ENCODE data around the gene RELA.

The RELA gene

DNA sequence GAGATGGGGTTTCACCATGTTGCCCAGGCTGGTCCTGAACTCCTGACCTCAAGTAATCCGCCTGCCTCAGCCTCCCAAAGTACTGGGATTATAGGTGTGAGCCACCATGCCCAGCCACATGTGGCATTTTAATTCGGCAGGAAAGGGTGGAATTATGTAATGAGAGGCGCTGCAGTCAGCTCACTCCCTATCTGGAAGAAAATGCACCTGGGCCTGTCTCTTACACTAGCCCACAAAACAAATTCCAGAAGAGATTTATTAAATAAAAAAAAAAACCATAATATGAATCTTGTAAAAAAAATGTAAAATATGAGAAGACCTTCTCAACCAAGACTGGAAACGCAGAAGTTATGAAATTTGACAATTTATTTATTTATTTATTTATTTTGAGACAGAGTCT is 41.1 kb upstream of the RELA start:
- TF ChIP-seq GABPA (IDR thresholded peaks at IDR 0.05; ENCODE audit: low read depth) (no peak), REST (IDR thresholded peaks at IDR 0.05; ENCODE audit: insufficient replicate concordance, low read depth) (no peak), POLR2AphosphoS5 (IDR thresholded peaks at IDR 0.05; ENCODE audit: low read depth) (no peak), CTCF (IDR thresholded peaks at IDR 0.05; ENCODE audit: insufficient read depth, low read length) (no peak), SPI1 (IDR thresholded peaks at IDR 0.05; ENCODE audit: borderline replicate concordance, low read depth) (no peak)
- no peak overlapping the region for H3K27ac ChIP-seq (replicated peaks)
- H3K27me3 ChIP-seq (ENCODE audit: insufficient read depth, poor library complexity, severe bottlenecking): no peaks in the 10 kb centered on the region
- no peak for DNase-seq (ENCODE audit: low read depth in 1 of 2, low spot score in 1 of 2)
- no peak overlapping the region for H3K4me3 ChIP-seq (replicated peaks; ENCODE audit: insufficient read depth, low read length)

DNA sequence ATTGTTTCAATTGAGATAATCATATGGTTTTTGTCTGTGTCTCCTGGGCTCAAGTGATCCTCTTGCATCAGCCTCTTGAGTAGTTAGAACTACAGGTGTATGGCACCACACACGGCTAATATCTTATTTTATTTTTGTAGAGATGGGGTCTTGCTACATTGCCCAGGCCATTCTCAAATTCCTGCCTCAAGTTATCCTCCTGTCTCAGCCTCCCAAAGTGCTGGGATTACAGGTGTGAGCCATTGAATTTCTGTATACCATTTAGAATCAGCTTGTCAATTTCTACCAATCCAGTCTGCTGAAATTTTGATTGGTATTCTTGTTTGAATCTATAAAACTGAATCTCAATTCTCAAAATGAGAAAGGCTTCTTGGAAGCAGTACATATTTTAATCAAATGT is 39.0 kb upstream of the RELA start:
- TF ChIP-seq CTCF (IDR thresholded peaks at IDR 0.05; ENCODE audit: insufficient read depth, low read length): no peak
- no peak for TF ChIP-seq SPI1 (IDR thresholded peaks at IDR 0.05; ENCODE audit: borderline replicate concordance, low read depth)
- no peak for TF ChIP-seq REST (IDR thresholded peaks at IDR 0.05; ENCODE audit: insufficient replicate concordance, low read depth)
- no peak for TF ChIP-seq POLR2AphosphoS5 (IDR thresholded peaks at IDR 0.05; ENCODE audit: low read depth)
- TF ChIP-seq GABPA (IDR thresholded peaks at IDR 0.05; ENCODE audit: low read depth): no peak
- H3K27ac ChIP-seq (replicated peaks): no peak overlapping the region
- DNase-seq (ENCODE audit: low read depth in 1 of 2, low spot score in 1 of 2): no peak
- H3K4me3 ChIP-seq (replicated peaks; ENCODE audit: insufficient read depth, low read length): no peak overlapping the region
- no peaks in the 10 kb centered on the region for H3K27me3 ChIP-seq (ENCODE audit: insufficient read depth, poor library complexity, severe bottlenecking)

GRCh38 chr11:65700399-65700798 is 37.7 kb upstream of the RELA start:
- no peak for DNase-seq (ENCODE audit: low read depth in 1 of 2, low spot score in 1 of 2)
- no peaks in the 10 kb centered on the region for H3K27me3 ChIP-seq (ENCODE audit: insufficient read depth, poor library complexity, severe bottlenecking)
- no peak overlapping the region for H3K4me3 ChIP-seq (replicated peaks; ENCODE audit: insufficient read depth, low read length)
- TF ChIP-seq CTCF (IDR thresholded peaks at IDR 0.05; ENCODE audit: insufficient read depth, low read length): no peak
- TF ChIP-seq SPI1 (IDR thresholded peaks at IDR 0.05; ENCODE audit: borderline replicate concordance, low read depth): no peak
- no peak for TF ChIP-seq GABPA (IDR thresholded peaks at IDR 0.05; ENCODE audit: low read depth)
- TF ChIP-seq POLR2AphosphoS5 (IDR thresholded peaks at IDR 0.05; ENCODE audit: low read depth): no peak
- H3K27ac ChIP-seq (replicated peaks): no peak overlapping the region

GRCh38 chr11:65699306-65699705 is 36.6 kb upstream of the RELA start:
- H3K27me3 ChIP-seq (ENCODE audit: insufficient read depth, poor library complexity, severe bottlenecking): no peaks in the 10 kb centered on the region
- DNase-seq (ENCODE audit: low read depth in 1 of 2, low spot score in 1 of 2): no peak
- TF ChIP-seq SPI1 (IDR thresholded peaks at IDR 0.05; ENCODE audit: borderline replicate concordance, low read depth): no peak
- no peak for TF ChIP-seq POLR2AphosphoS5 (IDR thresholded peaks at IDR 0.05; ENCODE audit: low read depth)
- TF ChIP-seq REST (IDR thresholded peaks at IDR 0.05; ENCODE audit: insufficient replicate concordance, low read depth): no peak
- TF ChIP-seq GABPA (IDR thresholded peaks at IDR 0.05; ENCODE audit: low read depth): no peak
- TF ChIP-seq CTCF (IDR thresholded peaks at IDR 0.05; ENCODE audit: insufficient read depth, low read length): no peak

More at GRCh38 chr11:65699306-65699705, 36.6 kb upstream of the RELA start:
- H3K27ac ChIP-seq (replicated peaks): no peak overlapping the region
- H3K4me3 ChIP-seq (replicated peaks; ENCODE audit: insufficient read depth, low read length): no peak overlapping the region

Measured in HL-60 (cell line).